GM12878 (cell line): ENCODE data around the gene THSD4.

Experiments
- CHD1 ChIP-seq: IDR thresholded peaks from 2 replicates; pipeline ENCODE4 v1.6.1; 2012; ENCODE audit warnings: low read depth, low read length, improper control_type of control experiment
- CTCF ChIP-seq, 3 experiments: IDR thresholded peaks in 2 of 3; conservative IDR thresholded peaks in 1 of 3; 2 replicates each; pipeline ENCODE4 v1.5.1; 2011; ENCODE audit warnings: low read depth in 3 of 3, low read length in 3 of 3, mild to moderate bottlenecking in 3 of 3, control low read depth in 2 of 3, moderate library complexity in 2 of 3, inconsistent platforms in 1 of 3, mixed read lengths in 1 of 3; ENCODE audit not compliant: control insufficient read depth in 2 of 3, insufficient read depth in 1 of 3; ENCODE audit errors: extremely low read depth in 1 of 3
- MAX ChIP-seq: IDR thresholded peaks from 2 replicates; pipeline ENCODE4 v1.6.1; 2012; ENCODE audit warnings: low read depth, low read length, improper control_type of control experiment
- POLR2AphosphoS5 ChIP-seq: IDR thresholded peaks from 2 replicates; pipeline ENCODE4 v1.6.1; 2011; ENCODE audit warnings: mild to moderate bottlenecking, low read length, inconsistent platforms
- USF2 ChIP-seq: IDR thresholded peaks from 2 replicates; pipeline ENCODE4 v1.6.1; 2011; ENCODE audit warnings: low read depth, low read length, improper control_type of control experiment, borderline replicate concordance
- YBX1 ChIP-seq: fragments of 450-650 bp; IDR thresholded peaks from 2 replicates; pipeline ENCODE4 v1.6.1; 2016; ENCODE audit warnings: antibody characterized with exemption

- TF ChIP-seq CTCF (IDR thresholded peaks at IDR 0.05 in 2 of 3, conservative IDR thresholded peaks at IDR 0.05 in 1 of 3; ENCODE audit: control insufficient read depth in 2 of 3, extremely low read depth in 1 of 3, insufficient read depth in 1 of 3, low read depth in 3 of 3, low read length in 3 of 3) (no peak), CHD1 (no peak), MAX (no peak), USF2 (no peak), YBX1 (no peak), POLR2AphosphoS5 (no peak)
Observed at GRCh38 chr15:71296315-71296679, 181.0 kb downstream of the THSD4 start.
